HG03135 (cell line): ENCODE measurements around the gene TRPM6.

Source experiments
- ATAC-seq: cut with Tn5 transposase; IDR thresholded peaks from one replicate; pipeline ENCODE4 v1.9.1; 2021; ENCODE audit warnings: mild to moderate bottlenecking, moderate library complexity; ENCODE audit not compliant: unreplicated experiment

TRPM6 gene

GRCh38 chr9:74721696-74722660, 165.7 kb downstream of the TRPM6 start:
- ATAC-seq: no peak

DNA sequence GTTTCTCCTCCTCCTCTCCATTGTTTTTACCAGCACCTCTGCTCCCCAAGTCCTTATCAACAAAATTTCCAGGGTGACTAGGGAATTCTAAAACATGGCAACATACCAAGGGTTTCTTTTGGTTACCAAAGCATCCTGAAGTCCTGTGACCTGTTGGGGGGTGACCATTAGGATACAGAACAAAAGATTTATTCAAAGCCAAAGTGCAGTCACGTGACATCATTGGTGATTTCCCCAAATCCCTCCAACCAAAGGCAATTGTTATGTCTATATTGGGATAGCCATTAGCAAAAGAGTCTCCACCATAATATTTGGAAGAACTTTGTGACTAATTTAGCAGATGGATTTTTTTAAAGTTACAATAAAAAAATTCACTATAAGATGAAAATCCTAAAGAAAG, 168.4 kb downstream of the TRPM6 start:
- no peak for ATAC-seq

DNA sequence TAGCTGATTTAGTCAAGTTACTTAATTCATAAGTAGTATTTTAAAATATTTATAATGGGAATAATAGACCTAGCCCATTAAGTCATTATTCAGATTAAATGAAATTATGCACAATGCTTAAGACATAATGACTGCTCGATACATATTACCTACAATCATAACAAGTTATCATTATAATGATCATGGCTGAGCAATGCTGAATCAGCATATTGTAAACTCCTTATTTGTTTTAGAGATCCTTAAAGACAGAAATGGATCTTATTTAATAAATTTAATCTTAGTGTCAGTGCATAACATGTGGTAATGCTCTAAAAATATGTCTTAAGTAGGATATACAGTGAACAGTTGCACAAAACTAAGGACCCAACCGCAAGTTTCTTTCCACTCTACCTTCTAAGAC, 169.0 kb downstream of the TRPM6 start:
- no peak for ATAC-seq

GRCh38 chr9:74711341-74711740, 176.4 kb downstream of the TRPM6 start:
- no peak for ATAC-seq

DNA sequence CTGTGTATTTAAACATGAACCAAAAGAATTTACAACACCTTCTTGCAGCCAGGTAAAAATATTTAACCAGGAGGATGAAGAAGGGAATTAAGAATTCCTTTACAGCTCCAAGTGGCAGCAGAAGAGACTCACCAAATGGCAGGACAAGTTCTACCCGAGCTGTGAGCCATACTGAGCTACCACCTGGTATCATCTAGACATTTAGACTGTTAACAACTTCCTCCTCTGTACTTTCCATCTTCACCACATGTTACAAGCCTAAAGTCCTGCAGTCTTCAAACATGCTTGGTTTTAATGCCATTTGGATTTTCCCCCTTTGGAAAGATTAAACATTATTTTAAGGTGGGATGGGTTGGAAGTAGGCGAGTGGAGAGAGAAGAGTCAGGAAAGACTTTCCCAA, 190.2 kb downstream of the TRPM6 start:
- no peak for ATAC-seq

- ATAC-seq: no peak
Measured at GRCh38 chr9:74696520-74696919, 191.2 kb downstream of the TRPM6 start.

- ATAC-seq: no peak
Measured at GRCh38 chr9:74691058-74691457, 196.7 kb downstream of the TRPM6 start.

DNA sequence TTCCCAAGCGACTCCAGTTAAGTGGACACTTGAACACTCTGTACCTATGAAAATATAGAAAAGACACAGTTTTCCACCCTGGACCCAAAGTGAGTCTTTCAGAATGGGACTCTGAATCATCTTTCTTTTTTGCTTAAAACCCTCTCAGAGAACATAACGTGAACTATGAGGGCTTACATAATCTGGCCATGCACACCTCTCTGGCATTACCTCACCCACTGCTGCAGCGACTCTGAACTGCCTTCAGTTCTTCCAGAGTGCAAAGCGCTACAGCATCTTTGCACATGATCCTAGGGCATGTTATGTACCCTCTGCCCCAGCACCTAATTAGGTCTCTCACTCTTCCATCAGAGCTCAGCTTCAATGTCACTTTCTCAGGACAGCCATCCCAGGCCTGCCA, 204.4 kb downstream of the TRPM6 start:
- ATAC-seq: no peak

GRCh38 chr9:74681906-74682305, 205.8 kb downstream of the TRPM6 start:
- no peak for ATAC-seq

GRCh38 chr9:74674077-74674476, 213.6 kb downstream of the TRPM6 start:
- no peak for ATAC-seq
